HG02981 (cell line): ENCODE measurements around the gene ANKRD23.
"Not testable (repeated sequence)": the region's sequence is repeated elsewhere in the genome, so short reads cannot be mapped to it uniquely, and the experiment has no call there.

ENCODE experiments used
- ATAC-seq: cut with Tn5 transposase; IDR thresholded peaks from one replicate; pipeline ENCODE4 v1.9.1; 2021; ENCODE audit warnings: mild to moderate bottlenecking, moderate library complexity; ENCODE audit not compliant: unreplicated experiment

The ANKRD23 gene

GRCh38 chr2:96801005-96801785 lies 42.6 kb downstream of the ANKRD23 start:
- peak; percentile 71 for ATAC-seq

- ATAC-seq, result no peak
Measured at GRCh38 chr2:96800061-96801004, 43.5 kb downstream of the ANKRD23 start.

GRCh38 chr2:96799623-96799935 lies 44.2 kb downstream of the ANKRD23 start:
- no peak for ATAC-seq

GRCh38 chr2:96798733-96799622 lies 44.8 kb downstream of the ANKRD23 start:
- ATAC-seq, result no peak

GRCh38 chr2:96797066-96797625 lies 46.7 kb downstream of the ANKRD23 start:
- no peak for ATAC-seq

- ATAC-seq, result not testable (repeated sequence)
Measured at GRCh38 chr2:96796497-96796896, 47.3 kb downstream of the ANKRD23 start.

GRCh38 chr2:96795076-96795475 lies 48.7 kb downstream of the ANKRD23 start:
- no peak for ATAC-seq

GRCh38 chr2:96792772-96793749 lies 50.8 kb downstream of the ANKRD23 start:
- no peak for ATAC-seq

GRCh38 chr2:96789245-96789617 lies 54.6 kb downstream of the ANKRD23 start:
- no peak for ATAC-seq

- no peak for ATAC-seq
Measured at GRCh38 chr2:96788442-96789244, 55.2 kb downstream of the ANKRD23 start.
